Neuronal stem cell (in vitro differentiated cells): Measurements from ENCODE around the gene OR6C3. TPM values are rescaled to one million over a fixed set of nuclear protein-coding genes. Genes with fewer than 3 reads are reported as not detected.

Source experiments
- DNase-seq: peaks from one replicate; pipeline ENCODE4 v3.0.0-alpha.2; 2013; ENCODE audit warnings: low spot score
- H2AFZ ChIP-seq: one replicate; pipeline ENCODE4 v1.6.1; 2013; ENCODE audit warnings: mild to moderate bottlenecking, low read length, inconsistent platforms
- H2AK5ac ChIP-seq: 2 replicates; pipeline ENCODE4 v1.6.1; 2013; ENCODE audit warnings: low read depth, mild to moderate bottlenecking, inconsistent platforms, low read length, moderate library complexity, mixed read lengths
- H2BK120ac ChIP-seq: 2 replicates; pipeline ENCODE4 v1.6.1; 2013; ENCODE audit warnings: low read depth, mild to moderate bottlenecking, inconsistent platforms, low read length, moderate library complexity, mixed read lengths
- H2BK12ac ChIP-seq: one replicate; pipeline ENCODE4 v1.6.1; 2013; ENCODE audit warnings: low read length, inconsistent platforms
- H2BK15ac ChIP-seq: 2 replicates; pipeline ENCODE4 v1.6.1; 2013; ENCODE audit warnings: mild to moderate bottlenecking, low read length, inconsistent platforms, mixed read lengths
- H2BK5ac ChIP-seq: one replicate; pipeline ENCODE4 v1.6.1; 2013; ENCODE audit warnings: inconsistent platforms, mild to moderate bottlenecking, low read length, moderate library complexity
- H3K14ac ChIP-seq: one replicate; pipeline ENCODE4 v1.6.1; 2013; ENCODE audit warnings: low read length, inconsistent platforms
- H3K18ac ChIP-seq: 2 replicates; pipeline ENCODE4 v1.6.1; 2013; ENCODE audit warnings: low read length, inconsistent platforms
- H3K23ac ChIP-seq: 2 replicates; pipeline ENCODE4 v1.6.1; 2013; ENCODE audit warnings: low read depth, mild to moderate bottlenecking, mixed read lengths, low read length, inconsistent platforms; ENCODE audit not compliant: poor library complexity
- H3K27ac ChIP-seq: replicated peaks from 3 replicates; pipeline ENCODE4 v1.5.1; 2013; ENCODE audit warnings: low read length, inconsistent platforms
- H3K27me3 ChIP-seq, 3 experiments: 2 replicates each; pipeline ENCODE4 v1.6.1; 2013; ENCODE audit warnings: low read length in 3 of 3, mild to moderate bottlenecking in 2 of 3, inconsistent platforms in 1 of 3, low read depth in 1 of 3, mixed read lengths in 1 of 3, moderate library complexity in 1 of 3; ENCODE audit not compliant: control insufficient read depth in 3 of 3, insufficient read depth in 3 of 3
- H3K36me3 ChIP-seq, 2 donors: replicated peaks in 1 of 2; 2 replicates each; pipeline ENCODE4 v1.6.1; 2013; ENCODE audit warnings: low read length in 2 of 2; ENCODE audit not compliant: control insufficient read depth in 2 of 2, insufficient read depth in 2 of 2
- H3K4ac ChIP-seq: 2 replicates; pipeline ENCODE4 v1.6.1; 2013; ENCODE audit warnings: inconsistent platforms, mild to moderate bottlenecking, low read length, moderate library complexity
- H3K4me1 ChIP-seq, 2 donors: 1 replicate in 1 of 2; 2 replicates in 1 of 2; pipeline ENCODE4 v1.6.1; 2013; ENCODE audit warnings: low read length in 2 of 2, low read depth in 1 of 2; ENCODE audit not compliant: control insufficient read depth in 2 of 2, insufficient read depth in 1 of 2
- H3K4me2 ChIP-seq: one replicate; pipeline ENCODE4 v1.6.1; 2013; ENCODE audit warnings: mild to moderate bottlenecking, low read length, inconsistent platforms; ENCODE audit not compliant: insufficient read depth, poor library complexity, severe bottlenecking
- H3K4me3 ChIP-seq, 2 donors: 2 replicates each; pipeline ENCODE4 v1.5.1; 2013; ENCODE audit warnings: low read length in 2 of 2, mild to moderate bottlenecking in 2 of 2, inconsistent platforms in 1 of 2, moderate library complexity in 1 of 2
- H3K79me1 ChIP-seq: one replicate; pipeline ENCODE4 v1.6.1; 2013; ENCODE audit warnings: low read depth, mild to moderate bottlenecking, inconsistent platforms, low read length, moderate library complexity
- H3K9ac ChIP-seq: one replicate; pipeline ENCODE4 v1.6.1; 2013; ENCODE audit warnings: mild to moderate bottlenecking, low read depth, low read length, inconsistent platforms; ENCODE audit not compliant: poor library complexity
- H3K9me3 ChIP-seq, 2 donors: replicated peaks in 1 of 2; 2 replicates each; pipeline versions ENCODE3 to v1.6.1; 2013; ENCODE audit warnings: low read length in 2 of 2, mild to moderate bottlenecking in 2 of 2, inconsistent platforms in 1 of 2, low read depth in 1 of 2, mixed read lengths in 1 of 2, moderate library complexity in 1 of 2; ENCODE audit not compliant: control insufficient read depth in 2 of 2, insufficient read depth in 1 of 2
- H4K8ac ChIP-seq: one replicate; pipeline ENCODE4 v1.6.1; 2013; ENCODE audit warnings: low read depth, mild to moderate bottlenecking, inconsistent platforms, low read length, moderate library complexity
- H4K91ac ChIP-seq: one replicate; pipeline ENCODE4 v1.6.1; 2013; ENCODE audit warnings: low read length, low read depth, mild to moderate bottlenecking, inconsistent platforms; ENCODE audit not compliant: poor library complexity
- WGBS, 2 donors: extraction: QIAGEN DNeasy Blood & Tissue Kit; methylation state at CpG; one replicate each; pipeline ENCODE4 v1.1.7; 2013; ENCODE audit warnings: missing lambda C conversion rate in 2 of 2, mixed read lengths in 1 of 2; ENCODE audit not compliant: insufficient read length in 2 of 2, insufficient replicate concordance in 1 of 2; ENCODE audit errors: extremely low coverage in 2 of 2; 5-methylcytosine and 5-hydroxymethylcytosine counted together
- polyA plus RNA-seq, 2 experiments: library from polyadenylated mRNA; stranded (reverse); fragments of 200-250 nt; gene quantifications; one replicate each; pipeline ENCODE4 v1.2.3, GENCODE V29; 2013

OR6C3 gene
- polyA plus RNA-seq (2013, experiment 1 of 2) = not detected
- polyA plus RNA-seq (2013, experiment 2 of 2) = not detected

GRCh38 chr12:55330446-55330845 is at the start of gene OR6C3:
Gene OR6C3 (plus strand): TSS chr12:55330746. CDS start chr12:55331701, 955 bp downstream.
- H3K4me1 ChIP-seq = no peaks in the 10 kb centered on the region
- no peak within 1 kb of the TSS for H2BK15ac ChIP-seq
- no peaks in the 10 kb centered on the region for H3K27me3 ChIP-seq
- no peak within 1 kb of the TSS for H2AK5ac ChIP-seq
- no peak within 1 kb of the TSS for H3K4ac ChIP-seq
- no peak within 1 kb of the TSS for H3K18ac ChIP-seq
- no peaks in the 10 kb centered on the region for H3K36me3 ChIP-seq
- H3K4me2 ChIP-seq = no peak within 1 kb of the TSS
- no peak within 1 kb of the TSS for H2BK120ac ChIP-seq
- no peak within 1 kb of the TSS for H2AFZ ChIP-seq
- no peak within 1 kb of the TSS for H2BK12ac ChIP-seq
- no peaks in the 10 kb centered on the region for H3K79me1 ChIP-seq
- no peak for DNase-seq
- H3K9ac ChIP-seq = no peak within 1 kb of the TSS
- H3K4me3 ChIP-seq = no peak within 1 kb of the TSS
- H2BK5ac ChIP-seq = no peak within 1 kb of the TSS
- H3K23ac ChIP-seq = no peak within 1 kb of the TSS
- no peak within 1 kb of the TSS for H3K27ac ChIP-seq
- H4K8ac ChIP-seq = no peak within 1 kb of the TSS
- H3K9me3 ChIP-seq = no peaks in the 10 kb centered on the region
- H4K91ac ChIP-seq = no peak within 1 kb of the TSS
- WGBS, 2 donors = no CpG with 5 or more reads among the region's 1 CpG
- H3K14ac ChIP-seq = no peak within 1 kb of the TSS

- H3K9me3 ChIP-seq = no peaks in the 10 kb centered on the region
- no peak overlapping the region for H3K14ac ChIP-seq
- H3K27me3 ChIP-seq = no peaks in the 10 kb centered on the region
- no peak overlapping the region for H2BK15ac ChIP-seq
- H2BK120ac ChIP-seq = no peak overlapping the region
- no peaks in the 10 kb centered on the region for H3K36me3 ChIP-seq
- no peak overlapping the region for H2AK5ac ChIP-seq
- H3K4me2 ChIP-seq = no peak overlapping the region
- DNase-seq = no peak
- H4K91ac ChIP-seq = no peak overlapping the region
- no CpG with 5 or more reads among the region's 2 CpGs for WGBS, 2 donors
- H4K8ac ChIP-seq = no peak overlapping the region
- H2BK12ac ChIP-seq = no peak overlapping the region
- H3K4me3 ChIP-seq = no peak overlapping the region
- no peaks in the 10 kb centered on the region for H3K79me1 ChIP-seq
- H2BK5ac ChIP-seq = no peak overlapping the region
- H2AFZ ChIP-seq = no peak overlapping the region
- no peak overlapping the region for H3K9ac ChIP-seq
- no peaks in the 10 kb centered on the region for H3K4me1 ChIP-seq
- H3K23ac ChIP-seq = no peak overlapping the region
- no peak overlapping the region for H3K4ac ChIP-seq
- no peak overlapping the region for H3K18ac ChIP-seq
- H3K27ac ChIP-seq = no peak overlapping the region
These were observed 49.6 kb upstream of the OR6C3 start for GRCh38 chr12:55280991-55281390.

GRCh38 chr12:55289999-55290398 is 40.5 kb upstream of the OR6C3 start:
- Histone ChIP-seq H3K18ac (no peak overlapping the region), H3K14ac (no peak overlapping the region), H2BK12ac (no peak overlapping the region), H3K27ac (no peak overlapping the region), H3K4me3 (no peak overlapping the region), H3K4ac (no peak overlapping the region), H3K79me1 (no peaks in the 10 kb centered on the region), H2AK5ac (no peak overlapping the region), H3K27me3 (no peaks in the 10 kb centered on the region), H3K4me2 (no peak overlapping the region), H2BK5ac (no peak overlapping the region), H2BK15ac (no peak overlapping the region), H3K4me1 (no peaks in the 10 kb centered on the region), H4K91ac (no peak overlapping the region), H2AFZ (no peak overlapping the region), H3K9me3 (no peaks in the 10 kb centered on the region), H3K9ac (no peak overlapping the region), H2BK120ac (no peak overlapping the region), H3K23ac (no peak overlapping the region), H3K36me3 (no peaks in the 10 kb centered on the region), H4K8ac (no peak overlapping the region)
- no CpG with 5 or more reads among the region's 2 CpGs for WGBS, 2 donors
- no peak for DNase-seq

GRCh38 chr12:55296469-55296868 is 34.1 kb upstream of the OR6C3 start, which contains the start of gene OR6C6:
Gene OR6C6 (minus strand): TSS chr12:55296569. CDS start chr12:55295232, 1,337 bp downstream.
- Histone ChIP-seq H3K9ac (no peak within 1 kb of the TSS), H4K8ac (no peak within 1 kb of the TSS), H3K36me3 (no peaks in the 10 kb centered on the region), H2AFZ (no peak within 1 kb of the TSS), H3K18ac (no peak within 1 kb of the TSS), H3K27me3 (no peaks in the 10 kb centered on the region), H2AK5ac (no peak within 1 kb of the TSS), H4K91ac (no peak within 1 kb of the TSS), H3K79me1 (no peaks in the 10 kb centered on the region), H3K27ac (no peak within 1 kb of the TSS), H3K9me3 (no peaks in the 10 kb centered on the region), H3K4me2 (no peak within 1 kb of the TSS), H3K23ac (no peak within 1 kb of the TSS), H2BK12ac (no peak within 1 kb of the TSS), H3K4ac (no peak within 1 kb of the TSS), H3K4me3 (no peak within 1 kb of the TSS), H2BK15ac (no peak within 1 kb of the TSS), H2BK120ac (no peak within 1 kb of the TSS), H3K14ac (no peak within 1 kb of the TSS), H2BK5ac (no peak within 1 kb of the TSS), H3K4me1 (no peaks in the 10 kb centered on the region)
- WGBS, 2 donors = no CpG with 5 or more reads among the region's 2 CpGs
- DNase-seq = no peak
